GM12872 (cell line): ENCODE data around the gene DUSP22.

Experiments
- TF ChIP-seq, protein P1 (sequence below): IDR thresholded peaks from 3 replicates; pipeline ENCODE4 v1.5.1; 2011; ENCODE audit warnings: low read depth, mild to moderate bottlenecking, low read length, moderate library complexity; ENCODE audit not compliant: insufficient read depth

The DUSP22 gene

GRCh38 chr6:362231-362923, 70.1 kb downstream of the DUSP22 start:
- TF ChIP-seq, protein P1, sequence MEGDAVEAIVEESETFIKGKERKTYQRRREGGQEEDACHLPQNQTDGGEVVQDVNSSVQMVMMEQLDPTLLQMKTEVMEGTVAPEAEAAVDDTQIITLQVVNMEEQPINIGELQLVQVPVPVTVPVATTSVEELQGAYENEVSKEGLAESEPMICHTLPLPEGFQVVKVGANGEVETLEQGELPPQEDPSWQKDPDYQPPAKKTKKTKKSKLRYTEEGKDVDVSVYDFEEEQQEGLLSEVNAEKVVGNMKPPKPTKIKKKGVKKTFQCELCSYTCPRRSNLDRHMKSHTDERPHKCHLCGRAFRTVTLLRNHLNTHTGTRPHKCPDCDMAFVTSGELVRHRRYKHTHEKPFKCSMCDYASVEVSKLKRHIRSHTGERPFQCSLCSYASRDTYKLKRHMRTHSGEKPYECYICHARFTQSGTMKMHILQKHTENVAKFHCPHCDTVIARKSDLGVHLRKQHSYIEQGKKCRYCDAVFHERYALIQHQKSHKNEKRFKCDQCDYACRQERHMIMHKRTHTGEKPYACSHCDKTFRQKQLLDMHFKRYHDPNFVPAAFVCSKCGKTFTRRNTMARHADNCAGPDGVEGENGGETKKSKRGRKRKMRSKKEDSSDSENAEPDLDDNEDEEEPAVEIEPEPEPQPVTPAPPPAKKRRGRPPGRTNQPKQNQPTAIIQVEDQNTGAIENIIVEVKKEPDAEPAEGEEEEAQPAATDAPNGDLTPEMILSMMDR: no peak

GRCh38 chr6:362924-363249, 70.6 kb downstream of the DUSP22 start:
- TF ChIP-seq, protein P1: no peak

GRCh38 chr6:363291-363690, 71.0 kb downstream of the DUSP22 start:
- TF ChIP-seq, protein P1: no peak

- TF ChIP-seq, protein P1: no peak
Measured at GRCh38 chr6:363909-364308, 71.6 kb downstream of the DUSP22 start.

- TF ChIP-seq, protein P1: no peak
Measured at GRCh38 chr6:364609-365540, 72.6 kb downstream of the DUSP22 start.

DNA sequence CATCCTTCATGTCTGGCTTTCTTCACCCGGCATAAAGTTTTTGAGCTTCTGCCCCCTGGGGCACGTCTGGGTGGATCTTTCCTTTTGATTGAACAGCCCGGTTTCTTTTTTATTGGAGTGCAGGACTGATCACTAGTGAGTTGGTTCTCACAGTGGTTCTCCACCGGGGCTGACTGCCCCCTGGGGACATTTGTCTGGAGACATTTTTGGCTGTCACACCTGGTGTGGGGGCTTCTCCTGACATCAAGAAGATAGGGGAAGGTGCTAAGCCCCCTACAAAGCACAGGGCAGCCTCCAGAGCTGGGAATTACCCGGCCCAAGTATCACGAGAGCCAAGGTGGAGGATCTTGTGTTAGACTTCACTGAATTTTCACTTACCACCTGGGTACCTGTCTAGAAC, 73.5 kb downstream of the DUSP22 start:
- TF ChIP-seq, protein P1: no peak

- TF ChIP-seq, protein P1: no peak
Measured at GRCh38 chr6:366389-367297, 74.4 kb downstream of the DUSP22 start.
